BE2C (cell line): ENCODE results near the gene NR2F1-AS1.

Experiments used
- DNase-seq: peaks from one replicate; pipeline ENCODE4 v3.0.0-alpha.2; 2020
- H3K27me3 ChIP-seq: fragments of 250-450 bp; sonication (Bioruptor Pico); 2 replicates; pipeline ENCODE4 v1.5.1; 2020; ENCODE audit warnings: mild to moderate bottlenecking
- H3K36me3 ChIP-seq: fragments of 250-450 bp; sonication (Bioruptor Pico); 2 replicates; pipeline ENCODE4 v1.5.1; 2020; ENCODE audit warnings: mild to moderate bottlenecking
- H3K4me1 ChIP-seq: fragments of 250-450 bp; sonication (Bioruptor Pico); 2 replicates; pipeline ENCODE4 v1.5.1; 2020
- H3K4me3 ChIP-seq: 2 replicates; pipeline ENCODE4 v1.5.1; 2011; ENCODE audit warnings: low read depth, low read length
- H3K9me3 ChIP-seq: fragments of 250-450 bp; sonication (Bioruptor Pico); 2 replicates; pipeline ENCODE4 v1.5.1; 2020
- TF ChIP-seq, protein P1 (sequence below): IDR thresholded peaks from 2 replicates; pipeline ENCODE4 v1.5.1; 2012; ENCODE audit warnings: mild to moderate bottlenecking, low read depth, low read length

NR2F1-AS1 gene

DNA sequence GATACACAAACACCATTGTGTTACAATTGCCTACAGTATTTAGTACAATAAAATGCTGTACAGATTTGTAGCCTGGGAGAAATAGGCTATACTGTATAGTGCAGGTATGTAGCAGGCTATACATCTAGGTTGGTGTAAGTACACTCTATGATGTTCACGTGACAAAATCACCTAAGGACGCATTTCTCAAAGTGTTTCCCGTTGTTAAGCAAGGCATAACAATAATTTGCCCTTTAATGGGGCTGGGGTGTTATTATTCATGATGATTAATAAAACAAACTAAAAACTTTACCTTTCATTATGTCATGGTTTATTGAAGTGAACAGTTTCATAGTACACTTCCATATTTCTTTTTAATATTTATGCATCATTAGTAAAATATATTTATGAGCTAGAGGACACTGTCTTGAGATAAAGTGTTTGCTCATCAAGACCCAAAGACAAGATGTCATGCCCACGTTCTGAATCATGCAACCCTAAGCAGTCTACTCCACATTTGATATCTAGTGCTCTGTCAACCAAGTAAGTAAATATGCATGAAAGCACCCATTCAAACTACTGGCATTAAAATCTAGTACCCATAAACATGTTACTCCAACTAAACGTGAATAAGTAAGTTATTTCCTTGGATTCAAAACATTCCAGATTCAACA is 220.5 kb downstream of the NR2F1-AS1 start:
- Histone ChIP-seq H3K4me1 (peaks cover 11% of the 10 kb centered on the region), H3K36me3 (no peaks in the 10 kb centered on the region)
- TF ChIP-seq, protein P1, sequence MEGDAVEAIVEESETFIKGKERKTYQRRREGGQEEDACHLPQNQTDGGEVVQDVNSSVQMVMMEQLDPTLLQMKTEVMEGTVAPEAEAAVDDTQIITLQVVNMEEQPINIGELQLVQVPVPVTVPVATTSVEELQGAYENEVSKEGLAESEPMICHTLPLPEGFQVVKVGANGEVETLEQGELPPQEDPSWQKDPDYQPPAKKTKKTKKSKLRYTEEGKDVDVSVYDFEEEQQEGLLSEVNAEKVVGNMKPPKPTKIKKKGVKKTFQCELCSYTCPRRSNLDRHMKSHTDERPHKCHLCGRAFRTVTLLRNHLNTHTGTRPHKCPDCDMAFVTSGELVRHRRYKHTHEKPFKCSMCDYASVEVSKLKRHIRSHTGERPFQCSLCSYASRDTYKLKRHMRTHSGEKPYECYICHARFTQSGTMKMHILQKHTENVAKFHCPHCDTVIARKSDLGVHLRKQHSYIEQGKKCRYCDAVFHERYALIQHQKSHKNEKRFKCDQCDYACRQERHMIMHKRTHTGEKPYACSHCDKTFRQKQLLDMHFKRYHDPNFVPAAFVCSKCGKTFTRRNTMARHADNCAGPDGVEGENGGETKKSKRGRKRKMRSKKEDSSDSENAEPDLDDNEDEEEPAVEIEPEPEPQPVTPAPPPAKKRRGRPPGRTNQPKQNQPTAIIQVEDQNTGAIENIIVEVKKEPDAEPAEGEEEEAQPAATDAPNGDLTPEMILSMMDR: no peak

DNA sequence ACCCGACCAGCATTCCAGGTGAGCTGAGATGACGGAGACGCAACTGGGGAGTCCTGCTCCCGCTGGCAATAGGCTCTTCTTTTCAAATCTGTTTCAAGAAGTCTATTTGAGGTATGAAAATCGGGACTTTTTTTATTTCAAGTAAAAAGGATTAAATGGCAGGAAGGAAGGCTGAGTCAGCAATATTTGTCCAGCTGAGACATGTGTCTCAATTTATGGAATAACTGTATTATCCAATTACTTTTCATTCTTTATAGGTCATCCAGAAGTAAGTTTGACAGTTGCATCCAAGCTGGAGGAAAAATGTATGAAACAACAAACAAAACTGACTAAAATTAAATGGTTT is 221.1 kb downstream of the NR2F1-AS1 start:
- H3K27me3 ChIP-seq: no peaks in the 10 kb centered on the region
- TF ChIP-seq, protein P1: no peak
- no peak for DNase-seq
- no peaks in the 10 kb centered on the region for H3K9me3 ChIP-seq
- no peak overlapping the region for H3K4me3 ChIP-seq
- H3K4me1 ChIP-seq: peaks cover 11% of the 10 kb centered on the region
- H3K36me3 ChIP-seq: no peaks in the 10 kb centered on the region

More for the DNA sequence above, 220.5 kb downstream of the NR2F1-AS1 start:
- no peak overlapping the region for H3K4me3 ChIP-seq
- H3K27me3 ChIP-seq: no peaks in the 10 kb centered on the region
- no peaks in the 10 kb centered on the region for H3K9me3 ChIP-seq
- DNase-seq: no peak
